ENCODE measurements around the gene BRSK2. TPM values are rescaled to one million over a fixed set of nuclear protein-coding genes. Genes with fewer than 3 reads are reported as not detected.

Gene BRSK2
- total RNA-seq, 3 donors from 2014 or later (not counting 1 experiment from before 2014, with no cell fraction given) = 0.11 to 0.14 TPM; not detected in 1

DNA sequence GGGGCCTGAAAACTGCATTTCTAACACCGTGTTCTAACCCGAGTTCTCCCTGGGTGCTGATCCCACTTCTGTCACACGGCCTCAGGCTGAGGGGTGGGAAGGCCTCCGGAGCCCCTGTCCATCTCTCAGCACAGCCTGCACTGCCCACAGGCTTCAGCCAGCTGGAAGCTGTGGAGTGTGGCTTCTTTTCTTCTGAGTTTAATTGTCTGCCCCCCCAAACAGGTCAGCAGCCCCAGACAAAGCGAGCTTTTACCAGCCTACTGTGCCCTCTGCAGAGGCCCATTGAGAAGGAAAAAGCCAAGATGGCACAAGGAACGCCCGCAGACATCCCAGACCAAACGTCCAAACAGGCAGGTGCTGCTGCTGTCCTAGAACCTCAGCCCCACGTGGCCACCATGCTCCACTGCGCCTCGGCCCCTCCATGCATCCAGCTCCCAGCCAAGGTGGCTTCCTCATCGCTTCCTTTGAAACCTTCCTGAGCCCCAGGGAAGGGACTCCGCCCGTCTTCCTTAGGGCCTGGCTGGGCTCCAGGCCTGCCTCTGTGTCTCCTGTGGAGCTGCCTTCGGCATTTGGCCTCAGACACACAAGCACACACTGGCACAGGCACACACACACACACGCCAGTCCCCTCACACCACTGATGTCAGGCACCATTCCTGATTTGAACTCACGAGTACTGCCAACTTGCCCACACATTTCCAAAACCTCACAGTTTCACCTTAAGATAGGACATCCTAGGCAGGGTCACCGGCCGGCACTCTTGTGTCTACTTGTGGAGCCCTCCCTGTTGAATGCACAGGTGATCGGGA, 95.2 kb downstream of the BRSK2 start:
- H3K27ac Mint-ChIP-seq = peak overlapping the region; percentile 3 to 86
- Histone ChIP-seq H3K27ac (ENCODE audit: low read length) (no peak overlapping the region), H3K36me3 (ENCODE audit: control insufficient read depth, insufficient read depth, low read length) (peaks cover 15% of the 10 kb centered on the region), H3K9me3 (ENCODE audit: control insufficient read depth, insufficient read depth, low read length) (no peaks in the 10 kb centered on the region), H3K4me3 (ENCODE audit: low read length) (no peak overlapping the region), H3K27me3 (ENCODE audit: control insufficient read depth, insufficient read depth, low read length) (no peaks in the 10 kb centered on the region), H3K4me1 (ENCODE audit: control insufficient read depth, insufficient read depth, low read length) (peaks cover 43% of the 10 kb centered on the region)
- no peaks in the 10 kb centered on the region for H3K9me3 Mint-ChIP-seq
- WGBS (ENCODE audit: insufficient coverage) = 94% methylated on average over 20 of the region's 20 CpGs
- no peak overlapping the region for H3K4me3 Mint-ChIP-seq
- ATAC-seq (no peak), DNase-seq (no peak)
- no peaks in the 10 kb centered on the region for H3K36me3 Mint-ChIP-seq
- H3K4me1 Mint-ChIP-seq = peaks cover 12 to 63% of the 10 kb centered on the region in 2 donors
- intact Hi-C loops (cut with micrococcal nuclease) = no loop called here
- no peak for TF ChIP-seq CTCF (IDR thresholded peaks at IDR 0.05)
- H3K27me3 Mint-ChIP-seq (ENCODE audit: low read depth in 2 of 2) = no peaks in the 10 kb centered on the region

DNA sequence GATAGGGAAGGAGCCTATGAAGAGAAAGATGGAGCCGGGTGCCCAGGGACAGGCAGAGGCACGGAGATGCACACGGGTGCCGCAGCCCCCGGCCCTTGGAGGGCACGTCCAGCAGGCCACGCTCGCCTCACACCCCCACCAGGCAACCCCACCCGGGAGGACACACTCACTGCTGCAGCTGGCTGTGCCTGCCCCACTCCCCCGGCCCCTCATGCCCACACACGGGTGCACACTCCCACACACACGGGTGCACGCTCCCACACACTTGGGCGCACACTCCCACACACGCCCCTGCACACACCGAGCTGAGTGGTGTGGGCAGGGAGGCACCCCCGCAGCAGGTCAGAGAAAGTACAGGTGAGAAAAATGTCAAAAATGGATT, 95.8 kb downstream of the BRSK2 start:
- no peak for ATAC-seq
- no peak for DNase-seq
- Histone ChIP-seq H3K9me3 (ENCODE audit: control insufficient read depth, insufficient read depth, low read length) (no peaks in the 10 kb centered on the region), H3K4me3 (ENCODE audit: low read length) (no peak overlapping the region), H3K27me3 (ENCODE audit: control insufficient read depth, insufficient read depth, low read length) (no peaks in the 10 kb centered on the region), H3K4me1 (ENCODE audit: control insufficient read depth, insufficient read depth, low read length) (peaks cover 43% of the 10 kb centered on the region), H3K36me3 (ENCODE audit: control insufficient read depth, insufficient read depth, low read length) (peaks cover 10% of the 10 kb centered on the region), H3K27ac (ENCODE audit: low read length) (no peak overlapping the region)
- peak overlapping the region; percentile 3 to 86 for H3K27ac Mint-ChIP-seq
- no peaks in the 10 kb centered on the region for H3K9me3 Mint-ChIP-seq
- H3K27me3 Mint-ChIP-seq (ENCODE audit: low read depth in 2 of 2) = no peaks in the 10 kb centered on the region
- WGBS (ENCODE audit: insufficient coverage) = 74% methylated on average over 17 of the region's 17 CpGs
- peak overlapping the region; percentile 25 for H3K4me3 Mint-ChIP-seq
- intact Hi-C loops (cut with micrococcal nuclease) = no loop called here
- H3K4me1 Mint-ChIP-seq = peaks cover 12 to 63% of the 10 kb centered on the region in 2 donors
- no peaks in the 10 kb centered on the region for H3K36me3 Mint-ChIP-seq
- no peak for TF ChIP-seq CTCF (IDR thresholded peaks at IDR 0.05)

GRCh38 chr11:1486054-1486825, 96.5 kb downstream of the BRSK2 start, which contains the start of gene MOB2:
Gene MOB2, minus strand, starts transcription at chr11:1486779. Its CDS starts 223 bp downstream, at chr11:1486556.
- Histone ChIP-seq H3K36me3 (ENCODE audit: control insufficient read depth, insufficient read depth, low read length) (peaks cover 8% of the 10 kb centered on the region), H3K9me3 (ENCODE audit: control insufficient read depth, insufficient read depth, low read length) (no peaks in the 10 kb centered on the region), H3K27me3 (ENCODE audit: control insufficient read depth, insufficient read depth, low read length) (no peaks in the 10 kb centered on the region), H3K4me3 (ENCODE audit: low read length) (no peak within 1 kb of the TSS), H3K4me1 (ENCODE audit: control insufficient read depth, insufficient read depth, low read length) (peaks cover 48% of the 10 kb centered on the region), H3K27ac (ENCODE audit: low read length) (peak within 1 kb of the TSS; percentile 45)
- intact Hi-C loops (cut with micrococcal nuclease) = no loop called here
- 57% methylated on average over 31 of the region's 31 CpGs for whole genome bisulfite sequencing (ENCODE audit: insufficient coverage)
- Mint-ChIP-seq H3K4me3 (peak within 1 kb of the TSS; percentile 25), H3K36me3 (no peaks in the 10 kb centered on the region), H3K27me3 (ENCODE audit: low read depth in 2 of 2) (no peaks in the 10 kb centered on the region), H3K4me1 (peaks cover 12 to 63% of the 10 kb centered on the region in 2 donors), H3K9me3 (no peaks in the 10 kb centered on the region), H3K27ac (peak within 1 kb of the TSS; percentile 14 to 86)
- ATAC-seq (peak; percentile 45 to 79 (median 67)), DNase-seq (peak in 1 of 2 donors; percentile 38)
- TF ChIP-seq CTCF (IDR thresholded peaks at IDR 0.05) = no peak

Measured in natural killer cell (primary cell).